D341Med (cell line): ENCODE measurements around the gene TXN2.
"Not testable (repeated sequence)": the region's sequence is repeated elsewhere in the genome, so short reads cannot be mapped to it uniquely, and the experiment has no call there.

Experiments used
- DNase-seq: peaks from one replicate; pipeline ENCODE4 v3.0.0; 2012; ENCODE audit warnings: low spot score

The TXN2 gene

DNA sequence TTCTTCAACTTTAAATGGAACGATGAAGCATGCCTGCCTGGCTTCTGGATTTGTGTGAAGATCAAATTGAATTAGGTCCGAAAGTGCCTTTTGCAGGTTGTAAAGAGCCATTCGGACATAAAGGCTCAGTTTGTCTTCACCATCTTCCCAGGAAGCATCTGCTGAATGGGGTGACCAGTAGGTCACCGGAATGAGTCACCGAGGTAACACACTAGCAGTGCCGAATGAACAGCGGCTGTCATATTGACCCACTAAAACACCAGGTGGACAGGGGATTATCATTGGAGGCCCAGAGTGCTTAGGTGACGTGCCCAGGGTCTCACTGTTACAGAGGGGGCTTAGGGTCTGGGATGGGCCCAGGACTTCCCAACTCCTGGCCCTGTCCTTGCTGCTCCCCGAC, 50.6 kb downstream of the TXN2 start:
- no peak for DNase-seq

DNA sequence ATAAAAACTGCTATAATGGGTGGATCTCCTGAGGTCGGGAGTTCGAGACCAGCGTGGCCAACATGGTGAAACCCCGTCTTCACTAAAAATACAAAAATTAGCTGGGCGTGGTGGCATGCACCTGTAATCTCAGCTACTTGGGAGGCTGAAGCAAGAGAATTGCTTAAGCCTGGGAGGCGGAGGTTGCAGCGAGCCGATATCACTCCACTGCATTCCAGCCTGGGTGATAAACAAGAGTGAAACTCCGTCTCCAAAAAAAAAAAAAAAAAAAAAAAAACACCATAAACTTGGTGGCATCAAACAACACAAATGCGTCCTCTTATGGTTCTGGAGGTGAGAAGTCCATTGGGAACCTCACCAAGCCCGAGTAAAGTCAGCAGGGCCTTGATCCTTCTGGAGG, 53.5 kb downstream of the TXN2 start:
- DNase-seq = not testable (repeated sequence)

DNA sequence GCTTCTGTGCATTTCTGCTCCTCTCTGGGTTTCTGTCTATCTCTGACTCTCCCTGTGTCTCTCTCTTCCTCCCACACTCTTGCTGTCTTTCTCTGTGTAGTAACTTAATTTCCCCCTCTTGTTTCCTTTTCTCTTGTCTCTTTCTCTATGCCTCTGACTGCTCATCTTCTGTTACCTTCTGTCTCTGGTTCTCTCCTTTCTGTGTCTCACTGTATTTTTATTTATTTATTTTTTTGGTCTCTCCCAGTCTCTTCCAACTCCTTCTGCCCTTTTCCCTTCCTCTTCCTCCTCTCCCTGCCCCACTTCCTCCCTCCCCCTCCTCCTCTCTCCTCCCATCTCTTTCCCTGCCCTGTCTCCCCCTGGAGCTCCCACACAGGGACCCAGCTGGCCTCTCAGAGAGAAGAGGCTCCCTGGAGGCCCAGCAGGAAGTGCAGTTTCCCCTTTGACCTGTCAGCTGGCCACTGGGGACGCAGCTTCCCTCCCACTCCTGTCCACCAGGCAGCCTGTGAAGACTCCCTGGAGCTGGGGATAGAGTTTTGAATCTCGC, 55.4 kb downstream of the TXN2 start:
- no peak for DNase-seq

DNA sequence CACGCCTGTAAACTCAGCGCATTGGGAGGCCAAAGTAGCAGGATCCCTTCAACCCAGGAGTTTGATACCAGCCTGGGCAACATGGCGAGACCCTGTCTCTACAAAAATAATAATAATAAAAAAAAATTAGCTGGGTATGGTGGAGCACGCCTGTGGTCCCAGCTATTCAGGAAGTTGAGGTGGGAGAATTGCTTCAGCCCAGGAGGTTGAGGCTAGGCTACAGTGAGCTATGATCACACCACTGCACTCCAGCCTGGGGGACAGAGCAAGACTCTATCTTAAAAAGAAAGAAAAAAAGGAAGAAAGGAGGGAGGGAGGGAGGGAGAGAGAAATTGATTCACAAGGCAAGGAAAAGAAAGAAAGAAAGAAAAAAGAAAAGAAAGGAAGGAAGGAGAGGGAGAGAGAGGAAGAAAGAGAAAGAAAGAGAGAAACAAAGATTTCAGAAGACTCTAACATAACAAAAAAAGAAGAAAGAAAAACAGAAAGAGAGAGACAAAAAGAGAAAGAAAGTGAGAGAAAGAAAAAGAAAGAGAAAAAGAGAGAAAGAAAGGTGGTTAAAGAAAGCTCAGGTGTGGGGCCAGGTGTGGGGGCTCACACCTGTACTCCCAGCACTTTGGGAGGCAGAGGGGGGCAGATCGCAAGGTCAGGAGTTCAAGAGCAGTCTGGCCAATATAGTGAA, 56.4 kb downstream of the TXN2 start:
- DNase-seq = no peak

DNA sequence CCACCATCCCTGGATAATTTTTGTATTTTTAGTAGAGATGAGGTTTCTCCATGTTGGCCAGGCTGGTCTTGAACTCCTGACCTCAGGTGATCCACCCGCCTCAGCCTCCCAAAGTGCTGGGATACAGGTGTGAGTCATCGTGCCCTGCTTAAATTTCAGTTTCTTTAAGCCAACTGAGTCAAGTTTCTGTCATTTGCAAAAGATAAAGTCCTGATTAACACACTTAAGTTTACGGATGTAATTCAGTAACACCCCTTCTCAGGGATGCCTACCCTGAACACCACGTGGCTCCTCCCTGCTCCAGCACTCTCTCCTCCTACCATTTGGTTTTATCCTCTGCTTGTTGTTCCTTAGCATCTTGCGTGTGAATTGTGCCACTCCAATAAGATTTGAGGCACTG, 57.0 kb downstream of the TXN2 start:
- DNase-seq = not testable (repeated sequence)

DNA sequence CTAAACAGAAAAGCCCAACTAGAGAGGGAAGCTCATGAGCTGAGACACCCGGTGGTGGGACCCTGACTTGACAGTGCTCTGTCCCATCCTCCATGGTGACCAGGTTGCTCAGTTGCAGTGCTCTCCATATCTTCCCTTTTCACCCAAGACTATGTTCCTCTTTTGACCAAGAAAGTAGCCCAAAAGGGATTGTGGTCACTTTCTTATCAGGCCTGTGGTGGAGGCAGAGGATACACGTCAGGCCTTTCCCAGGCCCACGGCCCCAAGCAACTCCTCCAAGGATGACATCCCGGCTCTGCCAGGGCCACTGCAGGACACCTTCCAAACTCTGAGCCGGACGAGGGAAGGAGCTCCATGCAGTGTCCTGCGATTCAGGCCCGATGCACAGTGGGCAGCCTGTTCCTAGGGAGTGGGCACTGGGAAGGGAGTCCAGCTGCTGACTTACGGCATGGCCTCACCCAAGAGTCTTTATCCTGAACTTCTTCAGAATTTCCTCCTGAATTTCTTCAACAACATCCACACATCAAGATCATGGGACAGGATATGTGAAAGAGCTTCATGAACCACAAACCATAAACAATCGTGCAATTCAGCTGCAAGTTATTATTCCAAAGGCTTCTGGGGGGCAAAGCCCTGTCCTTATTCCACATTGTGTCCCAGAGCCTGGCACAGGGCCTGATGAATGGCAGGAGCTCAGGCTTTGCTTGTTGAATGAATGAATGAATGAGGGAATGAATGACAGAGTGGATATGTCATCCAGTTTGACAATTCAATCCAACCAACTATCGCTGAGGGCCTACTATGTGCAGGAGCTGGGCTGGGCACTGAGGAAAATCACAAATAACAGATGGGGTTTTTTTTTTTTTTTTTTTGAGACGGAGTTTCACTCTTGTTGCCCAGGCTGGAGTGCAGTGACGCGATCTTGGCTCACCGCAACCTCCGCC, 57.7 kb downstream of the TXN2 start:
- DNase-seq = no peak

DNA sequence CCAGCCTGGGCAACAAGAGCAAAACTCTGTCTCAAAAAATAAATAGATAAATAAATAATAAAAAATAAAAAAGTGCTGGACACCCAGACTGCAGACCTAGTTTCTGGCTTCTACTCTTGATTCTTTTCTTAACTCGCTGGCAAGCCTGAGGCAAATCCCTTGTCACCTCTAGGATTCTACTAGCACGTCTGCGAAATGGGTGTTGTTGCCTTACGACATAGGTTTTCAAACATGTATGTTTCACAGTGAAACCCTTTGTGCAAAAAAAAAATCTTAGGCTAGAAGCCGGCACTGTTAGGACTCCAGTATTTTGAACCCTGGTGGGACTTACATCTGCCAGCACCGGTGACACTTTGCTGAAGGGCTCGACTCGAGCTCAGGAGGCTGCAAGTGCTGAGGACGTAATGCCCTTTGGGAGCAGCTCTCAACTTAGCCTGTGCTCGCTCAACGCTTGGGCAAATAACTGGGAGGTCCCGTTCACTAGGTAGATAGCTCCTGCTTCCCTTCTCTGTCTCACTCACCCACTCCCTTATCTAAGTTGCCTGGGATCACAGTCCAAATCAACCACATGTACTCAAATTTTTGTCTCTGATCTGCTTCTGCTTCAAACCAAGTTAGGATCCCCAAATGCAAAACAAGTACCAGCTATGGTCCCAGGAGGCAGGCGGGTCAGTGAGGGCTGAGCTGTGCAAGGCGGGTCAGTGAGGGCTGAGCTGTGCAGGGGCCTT, 59.0 kb downstream of the TXN2 start:
- no peak for DNase-seq

DNA sequence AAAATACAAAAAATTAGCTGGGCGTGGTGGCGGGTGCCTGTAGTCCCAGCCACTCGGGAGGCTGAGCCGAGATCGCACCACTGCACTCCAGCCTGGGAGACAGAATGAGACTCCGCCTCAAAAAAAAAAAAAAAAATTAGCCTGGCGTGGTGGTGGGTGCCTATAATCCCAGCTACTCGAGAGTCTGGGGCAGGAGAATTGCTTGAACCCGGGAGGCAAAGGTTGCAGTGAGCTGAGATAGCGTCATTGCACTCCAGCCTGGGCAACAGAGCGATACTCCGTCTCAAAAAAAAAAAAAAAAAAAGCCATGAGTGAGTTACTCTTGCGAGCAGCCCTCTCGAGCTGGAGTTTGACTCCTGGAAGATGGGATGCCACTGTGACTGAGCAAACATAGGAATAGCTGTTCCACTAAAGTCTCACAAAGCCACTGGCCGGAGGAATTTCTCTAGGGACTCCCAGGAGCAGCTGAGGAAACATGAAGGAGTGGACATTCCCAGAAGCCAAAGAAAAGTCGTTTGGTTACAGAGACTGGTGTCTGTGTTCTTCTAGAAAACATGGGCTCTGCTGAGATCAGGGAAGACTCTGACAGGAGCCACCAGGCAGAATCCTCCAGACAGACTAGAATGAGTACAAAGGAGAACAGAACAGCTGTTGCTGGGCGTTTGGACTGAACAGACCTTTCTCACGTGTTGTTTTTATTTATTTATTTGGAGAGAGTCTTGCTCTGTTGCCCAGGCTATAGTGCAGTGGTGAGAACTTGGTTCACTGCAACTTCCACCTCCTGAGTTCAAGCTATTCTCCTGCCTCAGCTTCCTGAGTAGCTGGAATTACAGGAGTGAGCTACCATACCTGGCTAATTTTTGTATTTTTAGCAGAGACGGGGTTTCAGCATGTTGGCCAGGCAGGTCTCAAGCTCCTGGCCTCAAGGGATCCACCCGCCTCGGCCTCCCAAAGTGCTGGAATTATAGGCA, 61.2 kb downstream of the TXN2 start:
- DNase-seq = no peak

DNA sequence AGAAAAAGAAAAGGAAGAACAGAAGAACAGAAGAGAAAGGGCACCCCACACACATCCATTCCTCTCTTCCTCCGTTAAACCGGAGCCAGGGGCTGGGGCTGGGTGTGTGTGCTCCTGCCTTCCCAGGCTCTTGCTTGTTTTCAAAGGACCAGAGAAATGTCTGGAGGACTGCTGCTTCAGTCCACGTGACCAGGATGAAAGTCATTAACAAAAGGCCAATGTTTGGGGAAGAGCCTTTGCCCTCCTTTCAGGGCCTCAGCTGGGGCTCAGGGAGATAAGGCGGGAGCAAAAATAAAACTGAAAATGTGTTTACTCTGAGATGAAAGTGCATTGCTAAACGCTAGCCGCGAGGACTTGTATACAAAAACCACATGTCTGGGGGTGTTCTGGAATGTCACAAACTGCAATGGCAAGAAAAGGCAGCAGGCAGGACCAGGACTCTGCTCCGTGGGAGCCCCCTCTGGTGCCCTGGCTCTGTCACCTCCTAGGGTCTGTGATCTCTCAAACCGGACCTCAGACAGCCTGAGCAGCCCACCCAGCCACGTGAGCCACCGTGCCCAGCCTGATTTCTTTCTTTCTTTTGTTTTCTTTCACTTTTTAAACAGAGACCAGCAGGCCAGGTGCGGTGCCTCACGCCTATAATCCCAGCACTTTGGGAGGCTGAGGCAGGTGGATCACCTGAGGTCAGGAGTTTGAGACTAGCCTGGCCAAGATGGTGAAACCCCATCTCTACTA, 62.1 kb downstream of the TXN2 start:
- DNase-seq = no peak

DNA sequence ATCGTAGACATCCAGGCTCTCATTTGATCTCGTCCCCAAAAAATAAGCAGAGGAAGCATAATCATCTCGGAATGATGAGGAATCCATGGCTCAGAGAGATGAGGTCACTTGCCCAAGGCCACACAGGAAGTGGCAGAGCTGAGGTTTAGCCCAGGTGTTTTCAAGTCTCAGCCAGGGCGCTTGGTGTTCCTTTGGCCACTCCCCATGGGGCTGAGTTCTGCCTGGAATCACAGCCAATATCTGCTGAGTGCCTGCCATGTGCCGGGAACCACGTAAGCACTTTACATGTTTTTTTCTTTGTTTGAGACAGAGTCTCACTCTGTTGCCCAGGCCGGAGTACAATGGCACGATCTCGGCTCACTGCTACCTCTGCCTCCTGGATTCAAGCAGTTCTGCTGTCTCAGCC, 64.2 kb downstream of the TXN2 start:
- no peak for DNase-seq
